Measurements from ENCODE around the gene PHF2.

Gene PHF2

DNA sequence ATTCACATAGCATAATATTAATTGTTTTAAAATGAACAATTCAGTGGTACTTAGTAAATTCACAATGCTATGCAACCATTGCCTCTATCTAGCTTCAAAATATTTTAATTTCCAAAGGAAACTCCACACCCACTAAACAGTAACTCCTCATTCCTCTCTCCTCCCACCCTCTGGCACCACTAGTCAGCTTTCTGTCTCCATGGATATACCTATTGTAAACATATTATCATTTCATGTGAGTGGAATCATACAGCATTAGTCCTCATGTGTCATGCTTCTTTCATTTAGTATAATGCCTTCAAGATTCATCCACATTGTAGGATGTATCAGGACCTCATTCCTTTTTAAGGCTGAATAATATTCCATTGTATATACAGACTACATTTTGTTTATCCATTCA lies 48.6 kb downstream of the PHF2 start:
- peaks cover 2% of the 10 kb centered on the region for H3K9me3 Mint-ChIP-seq
- H3K4me1 Mint-ChIP-seq: peaks cover 3% of the 10 kb centered on the region
- no peak for ATAC-seq (ENCODE audit: low read depth)
- peaks cover 13% of the 10 kb centered on the region for H3K36me3 Mint-ChIP-seq
- H3K4me3 Mint-ChIP-seq: no peak overlapping the region
- H3K27ac Mint-ChIP-seq: no peak overlapping the region
- DNase-seq (ENCODE audit: low spot score in 2 of 2): no peak
- H3K27me3 Mint-ChIP-seq: no peaks in the 10 kb centered on the region

DNA sequence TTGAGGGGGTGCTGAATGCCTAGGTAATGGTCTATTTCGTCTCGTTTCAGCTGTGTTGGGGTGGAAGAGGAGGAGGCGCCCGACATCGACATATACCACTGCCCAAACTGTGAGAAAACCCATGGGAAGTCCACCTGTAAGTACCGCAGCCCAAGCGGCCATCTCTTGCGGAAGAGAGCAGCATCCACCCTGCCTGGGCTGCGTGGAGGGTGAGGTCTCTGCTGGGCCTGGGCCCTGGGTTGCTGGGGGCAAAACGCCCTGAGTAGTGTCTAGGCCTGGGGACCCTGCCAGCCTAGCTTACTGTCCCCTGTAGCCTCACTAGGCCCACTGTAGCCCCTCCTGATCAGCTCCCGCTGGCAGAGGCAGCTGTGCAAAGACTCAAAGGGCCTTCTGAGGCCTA lies 53.5 kb downstream of the PHF2 start:
- H3K27me3 Mint-ChIP-seq: no peaks in the 10 kb centered on the region
- H3K27ac Mint-ChIP-seq: no peak overlapping the region
- H3K9me3 Mint-ChIP-seq: peaks cover 2% of the 10 kb centered on the region
- no peak overlapping the region for H3K4me3 Mint-ChIP-seq
- DNase-seq (ENCODE audit: low spot score in 2 of 2) (peak in 1 of 2 donors; percentile 2), ATAC-seq (ENCODE audit: low read depth) (no peak)
- no peaks in the 10 kb centered on the region for H3K4me1 Mint-ChIP-seq
- peaks cover 21% of the 10 kb centered on the region for H3K36me3 Mint-ChIP-seq

DNA sequence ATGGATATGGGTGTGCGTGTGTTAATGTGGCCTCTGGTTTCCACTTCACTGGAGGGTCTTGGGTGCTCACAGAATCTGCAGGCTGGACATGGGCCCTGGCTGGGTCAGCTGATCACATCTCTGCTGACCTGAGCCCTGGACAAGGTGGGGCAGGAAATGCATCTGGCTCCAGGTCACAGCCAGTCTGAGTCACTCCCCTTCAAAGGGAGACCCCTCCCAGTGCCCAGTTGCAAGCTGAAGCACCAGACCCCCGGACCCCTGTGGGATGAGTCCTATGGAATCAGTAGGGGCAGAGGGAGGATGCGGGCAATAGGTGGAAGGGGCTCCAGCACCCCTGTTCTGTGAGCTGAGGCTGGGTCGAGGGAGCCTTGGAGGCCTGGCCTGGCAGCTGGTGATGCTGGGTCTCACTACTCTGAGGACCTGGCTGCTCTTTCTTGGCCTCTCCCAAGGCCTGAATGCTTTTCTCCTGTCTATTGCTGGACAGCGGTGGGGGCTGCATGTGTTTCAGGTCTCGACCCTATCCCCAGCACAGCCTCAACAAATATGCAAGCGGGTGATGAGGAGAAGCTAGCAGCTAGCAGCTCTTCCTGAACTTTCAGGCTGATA lies 54.5 kb downstream of the PHF2 start:
- Mint-ChIP-seq H3K4me3 (no peak overlapping the region), H3K4me1 (peaks cover 2% of the 10 kb centered on the region), H3K27me3 (no peaks in the 10 kb centered on the region), H3K9me3 (peaks cover 4% of the 10 kb centered on the region), H3K27ac (no peak overlapping the region), H3K36me3 (peaks cover 27% of the 10 kb centered on the region)
- DNase-seq (ENCODE audit: low spot score in 2 of 2): peak in 1 of 2 donors; percentile 1
- no peak for ATAC-seq (ENCODE audit: low read depth)

DNA sequence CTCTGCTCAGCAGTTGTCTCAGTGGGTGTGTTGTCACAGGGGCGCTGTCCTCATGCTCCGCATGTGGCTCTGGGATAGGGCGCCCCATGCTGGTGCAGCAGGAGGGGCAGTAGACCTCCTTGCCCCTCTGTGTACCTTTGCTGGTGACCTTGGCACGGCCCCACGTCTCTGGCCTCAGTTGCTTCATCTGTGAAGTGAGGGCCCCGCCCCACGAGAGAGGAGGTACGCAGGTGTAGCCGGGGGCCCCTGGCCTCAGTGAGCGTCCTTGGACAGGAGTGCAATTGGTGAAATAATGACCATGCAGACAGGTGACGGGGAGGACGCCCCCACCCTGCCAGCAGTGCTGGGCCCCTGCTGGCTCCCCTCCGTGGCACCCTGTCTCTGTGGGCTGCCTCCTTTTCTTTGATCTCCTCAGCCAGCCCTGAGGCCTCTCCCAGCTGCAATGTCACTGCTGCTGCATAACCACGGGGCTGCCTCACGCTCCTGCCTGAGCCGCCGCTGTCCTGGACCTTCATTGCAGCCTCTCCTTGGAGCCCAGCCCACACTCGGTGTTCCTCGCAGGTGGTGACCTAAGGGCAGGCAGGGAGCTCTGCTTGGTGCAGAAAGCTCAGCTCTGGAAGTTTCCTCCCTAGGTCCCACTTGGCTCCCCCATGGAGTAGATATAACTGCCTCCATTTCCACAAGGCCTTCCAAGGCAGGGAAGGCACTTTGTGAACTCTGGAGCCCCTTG lies 57.3 kb downstream of the PHF2 start:
- Mint-ChIP-seq H3K27me3 (no peaks in the 10 kb centered on the region), H3K4me1 (peaks cover 2% of the 10 kb centered on the region), H3K9me3 (peaks cover 12% of the 10 kb centered on the region), H3K4me3 (no peak overlapping the region), H3K27ac (no peak overlapping the region), H3K36me3 (peaks cover 40% of the 10 kb centered on the region)
- DNase-seq (ENCODE audit: low spot score in 2 of 2) (no peak), ATAC-seq (ENCODE audit: low read depth) (no peak)

DNA sequence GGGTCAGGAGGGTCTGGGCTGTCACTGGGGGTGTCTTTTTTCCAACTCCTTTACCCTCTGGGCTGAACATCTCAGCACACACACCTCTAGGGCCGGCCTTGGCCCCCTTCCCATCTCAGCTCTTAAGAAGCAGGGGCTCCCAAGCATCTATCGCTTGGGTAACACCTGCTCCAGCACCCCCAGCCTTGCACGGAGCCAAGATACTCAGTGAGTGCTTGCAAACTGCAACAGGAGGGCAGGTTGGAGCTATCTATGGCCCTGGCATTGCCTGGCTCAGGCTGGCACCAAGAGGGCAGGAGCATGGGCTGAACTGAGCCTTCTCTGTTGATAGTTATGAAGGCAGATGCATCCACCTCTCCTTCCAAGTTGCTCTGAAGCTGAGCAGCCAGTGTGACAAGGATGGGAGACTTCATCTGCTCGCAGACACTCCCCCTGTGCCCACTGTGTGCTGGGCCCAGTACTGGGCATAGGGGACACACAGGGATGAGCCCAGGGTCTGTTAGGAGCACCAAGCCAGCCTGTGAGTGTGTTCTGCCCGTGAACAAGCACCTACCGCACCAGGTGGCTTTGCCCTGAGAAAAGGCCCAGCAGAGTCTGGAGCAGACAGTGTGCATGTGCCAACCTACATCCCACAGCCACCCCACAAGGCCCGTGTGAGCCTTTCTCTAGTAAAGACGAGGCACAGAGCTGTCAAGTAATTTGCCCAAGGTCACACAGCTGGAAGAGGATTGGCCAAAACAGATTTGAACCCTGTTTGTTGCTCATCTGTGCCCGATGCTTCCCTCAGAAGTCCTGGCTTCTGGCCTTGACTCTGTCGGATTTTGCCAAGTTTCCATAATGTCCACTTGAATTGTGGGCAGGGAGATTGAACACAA lies 58.2 kb downstream of the PHF2 start:
- Mint-ChIP-seq H3K36me3 (peaks cover 42% of the 10 kb centered on the region), H3K27me3 (no peaks in the 10 kb centered on the region), H3K4me3 (no peak overlapping the region), H3K9me3 (peaks cover 12% of the 10 kb centered on the region), H3K4me1 (peaks cover 2% of the 10 kb centered on the region), H3K27ac (no peak overlapping the region)
- ATAC-seq (ENCODE audit: low read depth) (no peak), DNase-seq (ENCODE audit: low spot score in 2 of 2) (no peak)

DNA sequence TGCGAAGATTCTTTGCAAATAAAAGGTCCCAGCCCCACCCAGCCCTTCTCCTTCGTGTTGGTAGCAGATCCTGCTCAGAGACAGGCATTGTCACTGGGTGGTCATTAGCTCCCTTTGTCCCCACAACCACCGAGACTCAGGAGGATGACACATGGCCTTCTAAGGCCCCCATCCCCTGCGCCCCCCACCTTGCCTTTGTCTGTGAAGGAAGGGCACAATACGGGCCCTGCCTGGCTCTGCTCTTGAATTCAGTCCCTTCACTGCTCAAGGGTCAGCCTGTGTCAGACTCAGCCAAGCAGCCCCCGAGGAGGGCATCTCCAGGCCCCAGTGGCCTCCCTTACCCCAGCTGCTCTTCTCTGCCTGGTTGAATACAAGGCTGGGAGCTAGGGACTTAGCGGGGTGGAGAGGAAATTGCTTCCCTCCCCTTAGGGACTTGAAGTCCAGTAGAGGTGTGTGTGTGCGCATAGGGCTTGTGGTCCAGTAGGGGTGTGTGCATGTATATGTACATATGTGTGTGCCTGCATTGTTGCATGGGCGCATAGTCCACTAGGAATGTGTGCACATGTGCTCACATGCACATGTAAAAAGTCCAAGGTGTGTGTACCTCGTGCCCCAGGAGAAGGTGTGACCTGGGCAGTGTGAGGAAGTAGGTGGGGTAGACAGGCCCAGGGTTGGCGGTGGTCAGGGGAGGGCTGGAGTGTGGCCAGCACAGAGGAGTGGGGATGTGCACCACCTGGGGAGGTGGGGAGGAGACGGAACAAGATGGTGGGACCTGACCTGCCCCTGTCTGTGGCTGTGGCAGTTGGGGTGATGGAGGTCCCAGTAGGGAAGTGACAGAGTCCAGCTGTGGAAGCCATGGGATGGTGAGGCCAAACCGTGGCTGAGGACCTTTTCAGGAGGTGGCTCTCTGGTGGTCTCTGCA lies 59.1 kb downstream of the PHF2 start:
- DNase-seq (ENCODE audit: low spot score in 2 of 2): no peak
- Mint-ChIP-seq H3K9me3 (peaks cover 12% of the 10 kb centered on the region), H3K4me1 (peaks cover 2% of the 10 kb centered on the region), H3K4me3 (no peak overlapping the region), H3K27ac (no peak overlapping the region), H3K36me3 (peaks cover 45% of the 10 kb centered on the region), H3K27me3 (no peaks in the 10 kb centered on the region)
- ATAC-seq (ENCODE audit: low read depth): no peak

DNA sequence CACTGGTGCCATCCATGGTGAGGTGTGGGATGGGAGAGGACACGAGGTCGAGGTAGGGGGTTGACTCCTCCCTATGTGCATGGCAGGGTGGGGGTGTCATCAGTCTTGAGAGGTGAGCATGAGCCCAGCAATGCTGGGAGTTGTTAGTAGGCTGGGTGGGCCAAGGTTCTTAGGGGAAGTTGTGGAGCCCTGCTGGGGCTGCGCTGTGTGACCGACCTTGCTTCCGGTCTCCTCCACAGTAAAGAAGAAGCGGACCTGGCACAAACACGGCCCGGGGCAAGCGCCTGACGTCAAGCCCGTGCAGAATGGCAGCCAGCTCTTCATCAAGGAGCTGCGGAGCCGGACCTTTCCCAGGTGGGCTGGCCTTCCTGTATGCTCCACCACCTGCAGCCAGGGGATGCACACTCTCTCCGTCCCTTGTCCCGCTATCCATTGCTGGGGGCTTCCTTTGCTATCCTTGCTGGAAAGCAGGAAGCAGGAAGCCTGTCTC lies 59.8 kb downstream of the PHF2 start:
- Mint-ChIP-seq H3K4me1 (peaks cover 2% of the 10 kb centered on the region), H3K27me3 (no peaks in the 10 kb centered on the region), H3K9me3 (peaks cover 12% of the 10 kb centered on the region), H3K36me3 (peaks cover 43% of the 10 kb centered on the region), H3K27ac (no peak overlapping the region), H3K4me3 (no peak overlapping the region)
- DNase-seq (ENCODE audit: low spot score in 2 of 2): no peak
- no peak for ATAC-seq (ENCODE audit: low read depth)

DNA sequence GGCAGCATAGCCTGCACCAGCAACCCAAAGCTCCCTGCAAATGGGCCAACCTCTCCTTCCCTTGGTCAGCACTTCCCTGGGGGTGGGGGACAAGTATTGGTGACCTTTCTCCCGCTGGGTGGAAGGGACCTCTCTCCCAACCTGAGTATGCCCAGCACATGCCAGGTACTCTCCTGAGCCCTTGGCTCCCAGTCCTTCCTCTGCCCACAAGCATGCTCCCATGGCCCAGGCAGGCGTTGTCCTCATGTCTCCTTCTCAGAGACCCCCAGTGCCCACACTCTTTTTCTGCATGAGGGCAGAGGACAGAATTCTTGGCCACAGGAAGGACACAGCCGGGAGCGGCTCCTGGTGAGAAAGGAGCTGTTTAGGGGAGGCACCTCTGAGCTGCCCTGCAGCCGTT lies 60.3 kb downstream of the PHF2 start:
- Mint-ChIP-seq H3K27me3 (no peaks in the 10 kb centered on the region), H3K27ac (no peak overlapping the region), H3K4me3 (no peak overlapping the region), H3K4me1 (peaks cover 2% of the 10 kb centered on the region), H3K36me3 (peaks cover 48% of the 10 kb centered on the region), H3K9me3 (peaks cover 12% of the 10 kb centered on the region)
- ATAC-seq (ENCODE audit: low read depth) (no peak), DNase-seq (ENCODE audit: low spot score in 2 of 2) (no peak)

DNA sequence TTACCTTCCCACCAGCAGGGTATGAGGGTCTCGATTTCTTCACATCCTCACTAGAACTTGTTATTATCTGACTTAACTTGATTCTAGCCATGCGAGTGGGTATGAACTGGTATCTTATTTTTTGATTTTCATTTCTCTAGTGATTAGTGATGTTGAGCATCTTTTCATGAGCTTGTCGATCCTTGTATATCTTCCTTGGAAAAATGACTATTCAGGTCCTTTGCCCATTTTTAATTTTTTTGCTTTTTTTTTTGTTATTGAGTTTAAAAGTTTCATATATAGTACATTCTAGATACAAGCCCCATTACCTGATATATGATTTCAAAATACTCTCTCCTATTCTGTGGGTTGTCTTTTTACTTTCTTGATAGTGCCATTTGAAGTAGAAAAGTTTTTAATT lies 61.5 kb downstream of the PHF2 start:
- H3K36me3 Mint-ChIP-seq: peaks cover 53% of the 10 kb centered on the region

DNA sequence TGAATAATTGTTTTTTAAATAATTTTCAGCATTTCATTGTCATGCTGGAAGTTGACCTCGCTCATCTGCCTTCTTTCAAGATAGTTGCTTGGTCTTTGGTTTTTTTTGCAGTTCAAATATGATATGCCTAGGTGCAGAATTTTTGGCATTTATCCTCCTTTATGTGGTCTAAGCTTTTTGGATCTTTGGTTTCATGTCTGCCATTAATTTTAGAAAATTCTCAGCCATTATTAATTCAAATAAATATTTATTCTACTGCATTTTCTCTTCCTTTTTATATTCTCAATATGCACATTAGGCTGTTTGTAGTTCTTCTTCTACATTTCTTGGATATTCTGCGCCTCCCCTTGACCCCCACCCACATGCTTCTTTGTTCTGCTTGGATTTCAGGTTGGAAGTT lies 63.6 kb downstream of the PHF2 start:
- no peak for DNase-seq (ENCODE audit: low spot score in 2 of 2)
- no peak overlapping the region for H3K27ac Mint-ChIP-seq
- peaks cover 2% of the 10 kb centered on the region for H3K4me1 Mint-ChIP-seq
- H3K36me3 Mint-ChIP-seq: peaks cover 64% of the 10 kb centered on the region
- no peak overlapping the region for H3K4me3 Mint-ChIP-seq
- peaks cover 12% of the 10 kb centered on the region for H3K9me3 Mint-ChIP-seq
- ATAC-seq (ENCODE audit: low read depth): no peak
- no peaks in the 10 kb centered on the region for H3K27me3 Mint-ChIP-seq

More for the DNA sequence above, 61.5 kb downstream of the PHF2 start:
- Mint-ChIP-seq H3K9me3 (peaks cover 12% of the 10 kb centered on the region), H3K4me3 (no peak overlapping the region), H3K27me3 (no peaks in the 10 kb centered on the region), H3K27ac (no peak overlapping the region), H3K4me1 (peaks cover 2% of the 10 kb centered on the region)
- ATAC-seq (ENCODE audit: low read depth) (no peak), DNase-seq (ENCODE audit: low spot score in 2 of 2) (no peak)

DNA sequence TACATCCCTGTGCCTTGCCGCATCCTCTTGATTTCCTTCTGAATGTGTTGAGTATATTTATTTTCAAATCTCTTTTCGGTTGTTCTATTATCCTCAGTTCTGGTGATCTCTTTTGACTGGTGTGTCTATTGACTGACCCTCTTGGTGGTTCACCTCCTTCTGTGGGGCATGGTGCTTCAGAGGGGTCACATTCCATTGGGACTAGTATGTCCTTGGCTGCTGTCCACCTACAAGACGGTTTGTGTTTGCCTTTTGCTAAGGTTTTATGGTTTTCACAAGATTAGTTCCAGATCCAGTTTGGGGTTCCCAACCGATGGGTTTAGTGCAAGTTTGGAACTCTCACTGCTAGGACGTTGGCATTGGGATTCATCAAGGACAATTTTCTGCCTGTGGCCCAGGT lies 66.6 kb downstream of the PHF2 start:
- H3K27ac Mint-ChIP-seq: no peak overlapping the region

DNA sequence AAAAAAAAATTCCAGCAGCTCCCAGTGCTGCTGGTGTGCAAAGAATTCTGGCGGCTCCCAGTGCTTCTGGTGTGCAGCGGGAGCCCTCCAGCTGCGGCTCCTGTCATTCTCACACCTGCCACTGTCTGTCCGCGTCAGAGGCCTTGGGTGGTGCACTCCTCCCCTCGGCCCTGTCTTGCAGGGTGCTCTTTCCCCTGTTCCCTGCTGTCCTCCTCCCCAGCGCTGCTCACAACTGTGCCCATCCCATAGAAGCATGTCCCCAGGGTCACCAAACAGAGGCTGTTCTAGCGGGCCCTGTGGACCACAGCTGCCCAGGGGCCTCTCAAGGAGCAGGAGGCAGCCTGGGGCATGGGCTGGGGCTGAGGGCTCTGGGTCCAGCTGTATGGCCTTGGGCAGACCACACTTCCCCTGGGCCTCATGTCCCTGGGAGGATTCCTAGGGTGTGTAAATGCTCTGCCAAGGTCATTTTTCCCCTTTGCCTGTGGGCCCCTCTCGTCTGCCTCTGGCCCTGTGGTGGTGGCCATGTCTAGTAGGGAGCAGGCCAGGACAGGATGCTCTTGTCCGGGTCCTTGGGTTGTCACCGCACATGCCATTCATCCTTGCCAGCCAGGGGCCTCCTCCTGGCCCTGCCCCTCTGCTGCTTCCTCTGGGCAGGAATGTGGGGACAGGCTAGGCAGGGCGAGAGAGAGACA lies 68.2 kb downstream of the PHF2 start:
- Mint-ChIP-seq H3K36me3 (peaks cover 42% of the 10 kb centered on the region), H3K27me3 (no peaks in the 10 kb centered on the region), H3K4me3 (no peak overlapping the region), H3K4me1 (no peaks in the 10 kb centered on the region), H3K27ac (no peak overlapping the region), H3K9me3 (no peaks in the 10 kb centered on the region)
- DNase-seq (ENCODE audit: low spot score in 2 of 2): no peak
- ATAC-seq (ENCODE audit: low read depth): no peak

More for the DNA sequence above, 66.6 kb downstream of the PHF2 start:
- H3K27me3 Mint-ChIP-seq: no peaks in the 10 kb centered on the region
- H3K36me3 Mint-ChIP-seq: peaks cover 48% of the 10 kb centered on the region
- H3K4me1 Mint-ChIP-seq: no peaks in the 10 kb centered on the region
- ATAC-seq (ENCODE audit: low read depth) (no peak), DNase-seq (ENCODE audit: low spot score in 2 of 2) (no peak)
- H3K4me3 Mint-ChIP-seq: no peak overlapping the region
- H3K9me3 Mint-ChIP-seq: peaks cover 4% of the 10 kb centered on the region
